Retina (tissue), 1 donor: ENCODE results near the gene TNNT3.

Source experiments
- DNase-seq: peaks from one replicate; pipeline ENCODE4 v3.0.0-alpha.2; 2016

The TNNT3 gene

DNA sequence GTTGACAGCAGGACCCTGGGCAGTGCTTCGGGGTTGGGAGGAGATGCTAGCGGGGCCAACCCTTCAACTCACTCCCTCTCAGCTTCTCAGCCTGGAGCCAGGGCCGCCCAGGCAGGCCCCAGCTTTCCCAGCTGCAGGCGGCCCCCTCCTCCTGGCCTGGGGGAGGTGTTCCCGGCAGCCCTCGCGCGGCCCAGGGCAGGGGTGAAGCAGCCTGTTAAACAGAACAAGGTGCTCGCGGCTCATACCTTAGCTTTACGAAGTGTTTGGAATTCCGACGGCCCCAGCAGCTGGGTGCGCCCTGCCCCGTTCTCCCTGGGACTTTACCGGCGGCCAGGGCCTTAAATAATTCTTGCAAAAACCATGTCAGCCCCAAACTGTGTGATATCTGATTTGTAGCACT lies 44.8 kb downstream of the TNNT3 start:
- DNase-seq: no peak

DNA sequence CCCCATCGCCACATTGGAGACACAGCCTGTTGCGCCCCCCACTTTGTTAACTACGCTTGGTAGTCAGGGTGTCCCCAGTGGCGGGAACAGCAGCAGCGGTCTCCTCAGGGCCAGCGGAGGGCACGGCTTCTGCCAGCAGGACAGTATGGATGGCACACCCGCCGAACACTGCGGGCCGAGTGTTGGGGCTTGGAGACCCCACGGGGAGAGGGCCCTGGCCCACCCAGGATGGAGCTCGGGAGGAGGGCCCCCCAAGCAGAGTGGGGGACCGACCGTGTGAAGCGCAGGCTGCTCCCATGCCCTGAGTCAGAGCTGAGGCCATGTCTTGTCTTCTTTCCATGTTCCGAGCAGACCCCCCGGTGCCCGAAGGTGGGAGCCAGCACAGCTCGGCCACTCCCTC lies 45.5 kb downstream of the TNNT3 start:
- no peak for DNase-seq

DNA sequence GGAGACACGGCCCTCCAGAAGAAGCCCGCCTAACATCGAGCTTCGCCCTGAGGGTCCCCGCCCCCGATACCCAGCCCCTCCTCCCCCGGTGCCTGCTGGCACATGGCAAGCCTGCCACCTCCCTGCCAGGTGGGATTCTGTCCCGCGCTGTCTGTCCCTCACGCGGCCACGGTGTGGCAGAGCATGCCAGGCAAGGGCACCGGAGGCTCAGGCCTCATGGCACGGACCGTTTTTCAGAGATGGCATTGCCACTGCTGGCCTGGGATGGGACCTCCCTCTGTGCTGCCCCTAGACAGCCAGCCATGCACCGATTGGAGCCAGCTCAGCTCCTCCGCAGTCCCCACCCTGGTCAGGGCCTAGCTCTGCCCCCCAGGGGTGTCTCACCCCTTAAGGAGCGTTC lies 47.0 kb downstream of the TNNT3 start:
- DNase-seq: no peak

DNA sequence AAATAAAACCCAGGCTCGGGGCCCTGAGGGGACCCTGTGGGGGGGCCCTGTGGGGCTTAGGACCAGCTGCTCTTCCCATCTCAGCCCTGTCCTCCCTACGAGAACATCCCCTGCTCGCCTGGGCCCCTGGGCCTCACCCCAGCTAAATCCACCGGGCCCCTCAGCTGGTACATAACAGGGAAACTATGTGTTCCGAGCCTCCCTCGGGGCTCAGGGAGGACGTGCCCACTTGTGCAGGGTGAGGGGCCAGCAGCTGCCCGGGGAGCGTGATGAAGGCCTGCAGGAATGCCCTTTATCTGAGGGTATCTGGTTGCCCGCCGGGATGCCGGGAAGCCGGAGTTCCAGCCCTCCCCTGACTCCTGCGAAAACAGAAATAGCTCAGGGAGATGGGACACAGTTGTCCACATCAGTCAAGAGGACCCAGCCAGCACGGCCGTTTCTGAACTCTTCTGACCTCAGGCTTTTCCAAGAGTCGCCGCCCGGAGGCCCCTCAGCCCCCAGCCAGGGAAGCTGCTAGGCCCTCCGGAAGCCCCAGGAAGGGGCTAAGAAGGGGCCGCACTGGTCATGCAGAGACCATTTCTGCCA lies 48.2 kb downstream of the TNNT3 start:
- peak; percentile 8 for DNase-seq

DNA sequence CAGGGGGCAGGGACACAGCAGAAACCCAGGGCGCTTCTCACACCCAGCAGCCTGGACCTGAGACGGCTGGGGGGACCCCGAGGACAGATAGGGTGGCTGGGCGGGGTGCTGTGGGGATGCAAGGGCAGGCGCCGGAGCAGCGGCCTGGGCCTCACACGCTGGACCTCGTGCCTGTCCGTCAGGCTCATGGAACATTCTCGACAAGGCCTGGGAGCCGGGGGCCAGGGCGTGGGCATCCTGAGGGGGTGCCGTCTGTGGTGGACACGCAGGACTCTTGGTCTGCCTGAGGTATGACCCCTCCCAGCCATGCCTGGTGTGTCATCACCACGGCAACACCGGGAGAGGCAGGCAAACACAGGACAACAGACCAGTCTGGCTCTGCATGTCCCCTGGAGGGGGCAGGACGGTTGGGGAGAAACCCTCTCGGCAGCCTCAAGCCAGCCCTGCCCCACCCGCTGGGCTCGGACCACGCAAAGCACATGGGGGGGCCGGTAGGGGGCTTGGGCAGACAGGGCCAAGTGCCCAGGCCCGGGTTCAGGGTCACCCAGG lies 49.0 kb downstream of the TNNT3 start:
- no peak for DNase-seq

DNA sequence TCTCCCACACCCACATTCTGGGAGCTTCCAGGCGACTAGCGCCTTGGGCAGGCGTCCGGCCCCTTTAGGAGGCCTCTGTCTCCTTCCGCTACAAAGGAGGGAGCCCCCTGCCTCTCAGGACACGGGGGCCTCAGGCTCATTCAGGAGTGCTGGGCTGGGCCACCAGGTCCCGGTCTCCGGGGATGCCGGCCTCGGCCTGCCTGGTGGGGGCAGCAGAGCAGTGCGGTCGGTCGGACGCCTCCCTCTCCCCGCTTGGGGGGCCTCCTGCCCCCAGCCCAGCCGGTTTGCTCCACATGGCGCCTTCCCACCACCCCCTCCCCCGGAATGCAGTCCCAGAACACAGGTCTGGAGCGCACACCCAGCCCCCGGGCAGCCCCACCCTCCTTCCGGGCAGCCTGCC lies 49.5 kb downstream of the TNNT3 start:
- DNase-seq: no peak

DNA sequence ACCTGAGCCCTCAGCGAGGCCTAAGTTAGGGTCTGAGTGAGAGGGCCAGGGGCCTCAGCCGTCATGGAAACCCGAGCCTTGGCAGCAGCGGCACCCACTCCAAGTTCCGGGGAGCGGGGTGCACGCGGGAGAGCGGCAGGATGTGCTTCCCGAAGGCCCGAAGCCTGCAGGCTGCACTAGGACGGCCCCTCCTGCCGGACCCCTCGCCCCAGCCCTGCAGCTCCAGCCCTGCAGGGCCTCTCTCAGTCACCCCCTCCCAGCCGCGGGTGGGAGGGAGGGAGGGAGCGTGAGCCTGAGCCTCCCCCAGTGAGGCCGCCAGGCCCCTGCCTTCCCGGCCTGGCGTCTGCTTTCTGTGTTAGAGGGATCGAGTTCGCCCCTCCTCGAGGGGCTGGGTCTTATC lies 50.3 kb downstream of the TNNT3 start:
- no peak for DNase-seq

DNA sequence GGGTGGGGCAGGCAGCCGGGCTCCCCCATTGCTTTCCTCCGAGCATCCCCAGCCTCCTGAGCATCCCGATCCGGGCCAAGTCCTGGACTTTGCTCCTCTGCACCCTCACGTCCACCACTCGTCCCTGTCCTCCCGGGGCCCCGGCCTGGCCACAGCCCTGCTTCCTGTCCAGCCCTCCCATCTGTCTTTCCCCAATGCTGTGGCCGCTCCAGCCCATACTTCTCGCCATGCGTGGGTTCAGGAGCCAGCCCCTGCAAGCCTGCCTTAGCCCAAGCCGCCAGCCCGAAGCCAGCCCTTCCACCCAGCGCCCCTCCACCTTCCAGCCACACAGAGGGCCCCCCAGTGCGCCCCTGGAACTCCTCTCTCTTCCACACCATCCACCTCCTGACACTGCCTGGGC lies 51.5 kb downstream of the TNNT3 start:
- DNase-seq: no peak

DNA sequence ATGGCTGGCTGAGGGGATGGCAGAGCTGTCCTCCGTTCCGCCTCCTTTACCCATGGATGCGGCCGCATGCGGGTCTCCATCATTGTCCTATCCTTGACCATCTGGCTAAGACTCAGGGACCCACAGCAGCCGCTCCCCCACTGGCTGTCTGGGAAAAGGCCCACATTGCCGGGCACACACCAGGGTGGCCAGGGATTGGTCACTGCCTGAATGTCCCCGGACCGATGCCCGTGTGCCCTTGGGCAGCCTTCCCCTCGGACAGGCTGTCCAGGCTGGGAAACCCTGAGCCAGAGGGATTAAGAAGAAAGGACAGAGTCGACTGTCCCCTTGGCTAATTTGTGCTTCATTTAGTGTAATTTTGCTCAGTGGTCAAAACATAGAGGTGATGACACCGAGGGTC lies 55.7 kb downstream of the TNNT3 start:
- DNase-seq: no peak

DNA sequence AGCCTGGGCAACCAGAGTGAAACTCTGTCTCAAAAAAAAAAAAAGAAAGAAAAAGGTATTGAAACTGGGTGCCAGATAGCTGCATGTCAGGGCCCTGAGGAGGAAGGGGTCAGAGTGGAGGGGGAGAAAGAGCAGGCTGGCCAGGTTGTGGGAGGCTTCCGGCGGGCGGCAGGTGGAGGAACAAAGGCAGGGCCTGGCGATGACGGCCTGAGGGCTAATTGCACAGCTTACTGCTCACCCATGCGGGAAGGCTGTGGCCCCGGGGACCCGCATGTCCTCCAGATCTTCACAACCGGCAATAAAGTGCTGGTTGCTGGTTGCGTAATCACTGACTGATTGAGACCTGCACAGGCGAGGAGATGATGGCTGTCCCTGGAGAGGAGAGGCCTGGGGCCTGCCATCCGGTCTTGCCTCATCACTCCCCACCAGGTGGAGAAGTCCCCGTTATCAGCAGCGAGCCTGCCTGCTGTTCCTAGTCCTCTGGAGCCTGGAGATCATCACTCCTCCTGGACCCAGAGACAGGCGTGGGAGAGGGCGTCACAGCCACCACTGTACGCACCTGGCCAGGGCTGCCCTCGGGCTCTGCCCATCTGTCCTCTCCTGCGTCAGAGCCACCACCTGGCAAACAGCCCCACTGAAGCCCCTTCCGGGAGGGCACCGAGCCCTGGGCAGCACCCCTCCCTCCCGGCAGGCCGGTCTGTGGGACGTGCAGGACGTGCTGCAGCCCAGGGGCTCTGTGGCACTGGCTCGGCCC lies 59.4 kb downstream of the TNNT3 start:
- no peak for DNase-seq

DNA sequence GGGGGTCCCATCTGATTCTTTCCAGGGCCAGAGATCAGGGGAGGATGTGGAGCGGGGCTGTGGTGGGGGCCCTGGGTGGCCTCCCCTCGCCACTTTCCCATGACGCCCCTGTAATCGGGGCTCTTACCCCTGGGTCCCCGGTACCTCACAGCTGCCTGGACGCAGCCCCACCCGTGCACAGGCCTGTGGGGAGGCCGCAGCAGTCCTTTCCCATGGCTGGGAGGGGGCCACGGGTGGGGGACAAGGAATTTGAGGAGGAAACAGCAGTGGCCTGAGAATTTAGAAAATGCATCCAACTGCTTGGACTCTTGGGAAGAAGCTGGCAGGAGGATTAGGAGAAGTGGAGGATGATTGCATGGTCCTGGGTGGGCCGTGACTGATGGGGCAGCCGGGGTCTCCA lies 60.1 kb downstream of the TNNT3 start:
- no peak for DNase-seq

DNA sequence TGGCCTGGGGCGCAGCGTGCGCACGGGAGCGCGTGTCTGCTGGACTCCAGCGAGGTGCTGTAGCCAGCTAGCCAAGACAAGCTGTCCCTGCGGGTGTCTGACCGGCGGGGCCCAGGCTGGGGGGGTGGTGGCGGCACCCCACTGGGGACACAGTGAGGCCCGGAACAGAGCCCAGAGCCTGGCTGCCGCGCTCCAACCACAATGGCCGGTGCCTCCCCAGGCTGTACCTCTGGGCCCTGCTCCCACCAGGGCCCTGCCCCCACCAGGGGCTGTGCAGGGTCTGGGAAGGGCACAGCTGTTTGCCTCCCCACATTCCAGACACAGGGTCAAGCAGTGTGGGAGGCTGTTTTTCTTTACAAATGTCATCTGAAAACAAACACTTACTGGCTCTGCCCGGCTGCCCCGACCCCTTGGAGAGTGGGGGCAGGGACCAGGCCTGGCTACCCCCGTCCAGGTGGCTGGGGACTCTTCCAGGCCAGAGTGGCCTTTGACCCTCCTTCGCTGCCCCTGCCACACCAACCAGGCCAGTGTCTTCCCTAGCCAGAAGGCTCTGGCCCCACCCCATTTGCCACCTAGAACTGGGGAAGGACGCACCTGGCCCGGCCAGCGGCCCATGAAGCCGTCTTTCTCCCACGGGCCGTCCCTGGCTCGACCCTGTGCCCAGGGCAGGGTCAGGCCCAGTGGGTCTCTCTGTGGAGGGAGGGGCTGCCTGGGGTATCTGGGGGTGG lies 63.5 kb downstream of the TNNT3 start:
- DNase-seq: no peak

DNA sequence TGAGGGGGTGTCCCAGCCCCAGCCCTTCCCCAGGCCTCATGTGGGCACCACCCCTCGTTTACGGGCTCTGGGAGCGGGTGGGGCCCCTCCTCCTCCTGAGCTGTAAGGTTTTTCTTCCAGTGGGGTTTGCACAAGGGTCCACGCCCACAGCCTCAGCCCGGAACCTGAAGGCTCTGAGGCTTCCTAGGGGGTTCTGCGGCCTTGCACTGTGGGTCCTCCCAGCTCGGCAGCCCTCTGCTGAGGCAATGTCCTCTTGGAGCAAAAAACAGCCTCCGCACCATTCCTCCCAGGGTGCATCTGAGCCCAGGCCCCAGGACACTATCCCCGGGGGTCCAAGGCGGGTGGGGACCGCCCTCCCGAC lies 64.1 kb downstream of the TNNT3 start:
- DNase-seq: no peak

DNA sequence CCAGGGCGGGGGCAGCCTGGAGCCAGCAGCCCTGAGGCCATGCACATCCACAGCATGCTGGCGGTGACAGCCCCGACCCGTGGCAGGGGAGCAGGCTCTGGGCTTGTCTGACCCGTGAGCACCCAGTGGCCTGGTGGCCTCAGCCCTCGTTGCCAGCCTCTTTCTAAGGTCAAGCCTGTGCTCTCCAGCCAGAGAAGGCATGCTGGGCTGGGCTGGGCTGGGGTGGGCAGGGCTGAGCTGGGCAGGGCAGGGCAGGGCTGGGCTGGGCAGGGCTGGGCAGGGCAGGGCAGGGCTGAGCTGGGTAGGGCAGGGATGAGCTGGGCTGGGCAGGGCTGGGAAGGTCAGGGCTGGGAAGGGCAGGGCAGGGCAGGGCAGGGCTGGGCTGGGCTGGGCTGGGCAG lies 67.5 kb downstream of the TNNT3 start:
- no peak for DNase-seq

DNA sequence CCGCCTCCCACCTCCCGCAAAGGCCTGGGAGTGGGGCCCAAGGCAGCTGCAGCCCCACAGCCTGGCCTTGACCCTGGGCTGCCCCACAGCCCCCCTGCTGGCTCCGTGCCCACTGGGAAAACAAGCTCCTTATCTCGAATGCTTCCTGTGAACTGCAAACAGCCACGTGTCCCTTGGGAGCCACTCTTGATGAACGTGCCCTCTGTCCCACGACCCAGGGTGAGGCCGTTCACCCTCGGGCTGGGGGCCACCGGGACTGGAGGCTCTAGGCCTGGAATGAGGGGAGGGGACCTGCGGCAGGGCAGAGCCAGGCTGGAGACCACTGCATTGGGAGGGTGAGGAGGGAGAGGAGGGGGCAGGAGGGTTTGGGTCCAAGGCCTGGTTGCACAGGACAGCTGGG lies 68.7 kb downstream of the TNNT3 start:
- no peak for DNase-seq
